WTC11 (cell line): ENCODE results near the gene TRMT11.

Experiments
- CBFB ChIP-seq: sonication (generic); formaldehyde crosslinking; IDR thresholded peaks from 2 replicates; pipeline ENCODE4 v1.8.1; 2022; ENCODE audit warnings: mild to moderate bottlenecking, low read depth, missing genetic modification reagents
- NFATC4 ChIP-seq: fragments of 250-450 bp; sonication (Bioruptor Pico); IDR thresholded peaks from 2 replicates; pipeline ENCODE4 v1.9.0; 2021; ENCODE audit warnings: mild to moderate bottlenecking
- NFYB ChIP-seq: sonication (generic); formaldehyde crosslinking; conservative IDR thresholded peaks from 2 replicates; pipeline ENCODE4 v1.8.0; 2022; ENCODE audit warnings: low read depth, missing genetic modification reagents
- ZNF232 ChIP-seq: sonication (generic); formaldehyde crosslinking; IDR thresholded peaks from 2 replicates; pipeline ENCODE4 v1.8.0; 2022; ENCODE audit warnings: mild to moderate bottlenecking, missing genetic modification reagents
- ZNF396 ChIP-seq: fragments of 250-450 bp; sonication (Bioruptor Pico); IDR thresholded peaks from 2 replicates; pipeline ENCODE4 v1.8.0; 2021; ENCODE audit warnings: mild to moderate bottlenecking, moderate library complexity, borderline replicate concordance
- TF ChIP-seq, protein P1 (sequence below): sonication (generic); formaldehyde crosslinking; IDR thresholded peaks from 2 replicates; pipeline ENCODE4 v1.8.1; 2022; ENCODE audit warnings: low read depth, missing genetic modification reagents, borderline replicate concordance
- TF ChIP-seq, protein P2 (sequence below): fragments of 200-600 bp; IDR thresholded peaks from 2 replicates; pipeline ENCODE4 v1.8.0; 2022; ENCODE audit warnings: antibody characterized with exemption
- TF ChIP-seq, protein P3 (sequence below): sonication (generic); formaldehyde crosslinking; IDR thresholded peaks from 2 replicates; pipeline ENCODE4 v1.8.1; 2022; ENCODE audit warnings: mild to moderate bottlenecking, missing genetic modification reagents, moderate library complexity, borderline replicate concordance
- TF ChIP-seq, protein P4 (sequence below): sonication (generic); formaldehyde crosslinking; IDR thresholded peaks from 2 replicates; pipeline ENCODE4 v1.8.0; 2023; ENCODE audit warnings: mild to moderate bottlenecking, missing genetic modification reagents
- TF ChIP-seq, protein P5 (sequence below): sonication (generic); formaldehyde crosslinking; IDR thresholded peaks from 2 replicates; pipeline ENCODE4 v1.8.1; 2023; ENCODE audit warnings: mild to moderate bottlenecking, missing genetic modification reagents
- TF ChIP-seq, protein P6 (sequence below): sonication (generic); formaldehyde crosslinking; IDR thresholded peaks from 2 replicates; pipeline ENCODE4 v1.8.1; 2023; ENCODE audit warnings: mild to moderate bottlenecking, missing genetic modification reagents, moderate library complexity

DNA sequence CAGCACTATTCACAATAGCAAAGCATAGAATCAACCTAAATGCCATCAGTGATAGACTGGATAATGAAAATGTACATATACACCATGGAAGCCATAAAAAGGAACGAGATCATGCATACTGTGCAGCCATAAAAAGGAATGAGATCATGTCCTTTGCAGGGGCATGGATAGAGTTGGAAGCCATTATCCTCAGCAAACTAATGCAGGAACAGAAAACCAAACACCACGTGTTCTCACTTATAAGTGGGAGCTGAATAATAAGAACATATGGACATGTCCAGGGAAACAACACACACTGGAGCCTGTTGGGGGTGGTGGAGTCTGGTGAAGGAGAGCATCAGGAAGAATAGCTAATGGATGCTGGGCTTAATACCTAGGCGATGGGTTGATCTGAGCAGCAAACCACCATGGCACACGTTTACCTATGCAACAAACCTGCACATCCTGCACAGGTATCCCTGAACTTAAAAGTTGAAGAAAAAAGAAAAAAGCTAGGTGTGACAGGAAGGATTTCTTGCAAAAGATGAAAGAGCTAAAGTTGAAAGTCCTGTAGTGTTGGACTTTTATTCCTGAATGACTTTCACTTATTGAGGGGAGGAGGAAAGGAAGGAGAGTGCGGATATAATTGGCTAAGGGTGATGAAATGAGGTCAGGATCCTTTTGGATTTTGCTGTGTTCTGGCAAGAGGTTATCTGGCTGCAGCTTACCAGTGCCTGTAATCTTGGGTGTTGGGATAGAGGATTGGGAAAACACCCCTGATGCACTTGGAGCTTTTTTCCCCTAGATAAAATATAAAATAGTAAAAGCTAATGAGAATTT is 8.5 kb downstream of the TRMT11 start:
- TF ChIP-seq, protein P1, sequence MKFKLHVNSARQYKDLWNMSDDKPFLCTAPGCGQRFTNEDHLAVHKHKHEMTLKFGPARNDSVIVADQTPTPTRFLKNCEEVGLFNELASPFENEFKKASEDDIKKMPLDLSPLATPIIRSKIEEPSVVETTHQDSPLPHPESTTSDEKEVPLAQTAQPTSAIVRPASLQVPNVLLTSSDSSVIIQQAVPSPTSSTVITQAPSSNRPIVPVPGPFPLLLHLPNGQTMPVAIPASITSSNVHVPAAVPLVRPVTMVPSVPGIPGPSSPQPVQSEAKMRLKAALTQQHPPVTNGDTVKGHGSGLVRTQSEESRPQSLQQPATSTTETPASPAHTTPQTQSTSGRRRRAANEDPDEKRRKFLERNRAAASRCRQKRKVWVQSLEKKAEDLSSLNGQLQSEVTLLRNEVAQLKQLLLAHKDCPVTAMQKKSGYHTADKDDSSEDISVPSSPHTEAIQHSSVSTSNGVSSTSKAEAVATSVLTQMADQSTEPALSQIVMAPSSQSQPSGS (CRISPR knock-in tag) = no peak
- TF ChIP-seq, protein P2, sequence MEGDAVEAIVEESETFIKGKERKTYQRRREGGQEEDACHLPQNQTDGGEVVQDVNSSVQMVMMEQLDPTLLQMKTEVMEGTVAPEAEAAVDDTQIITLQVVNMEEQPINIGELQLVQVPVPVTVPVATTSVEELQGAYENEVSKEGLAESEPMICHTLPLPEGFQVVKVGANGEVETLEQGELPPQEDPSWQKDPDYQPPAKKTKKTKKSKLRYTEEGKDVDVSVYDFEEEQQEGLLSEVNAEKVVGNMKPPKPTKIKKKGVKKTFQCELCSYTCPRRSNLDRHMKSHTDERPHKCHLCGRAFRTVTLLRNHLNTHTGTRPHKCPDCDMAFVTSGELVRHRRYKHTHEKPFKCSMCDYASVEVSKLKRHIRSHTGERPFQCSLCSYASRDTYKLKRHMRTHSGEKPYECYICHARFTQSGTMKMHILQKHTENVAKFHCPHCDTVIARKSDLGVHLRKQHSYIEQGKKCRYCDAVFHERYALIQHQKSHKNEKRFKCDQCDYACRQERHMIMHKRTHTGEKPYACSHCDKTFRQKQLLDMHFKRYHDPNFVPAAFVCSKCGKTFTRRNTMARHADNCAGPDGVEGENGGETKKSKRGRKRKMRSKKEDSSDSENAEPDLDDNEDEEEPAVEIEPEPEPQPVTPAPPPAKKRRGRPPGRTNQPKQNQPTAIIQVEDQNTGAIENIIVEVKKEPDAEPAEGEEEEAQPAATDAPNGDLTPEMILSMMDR = no peak
- TF ChIP-seq NFATC4 (CRISPR knock-in tag) = no peak
- TF ChIP-seq, protein P3, sequence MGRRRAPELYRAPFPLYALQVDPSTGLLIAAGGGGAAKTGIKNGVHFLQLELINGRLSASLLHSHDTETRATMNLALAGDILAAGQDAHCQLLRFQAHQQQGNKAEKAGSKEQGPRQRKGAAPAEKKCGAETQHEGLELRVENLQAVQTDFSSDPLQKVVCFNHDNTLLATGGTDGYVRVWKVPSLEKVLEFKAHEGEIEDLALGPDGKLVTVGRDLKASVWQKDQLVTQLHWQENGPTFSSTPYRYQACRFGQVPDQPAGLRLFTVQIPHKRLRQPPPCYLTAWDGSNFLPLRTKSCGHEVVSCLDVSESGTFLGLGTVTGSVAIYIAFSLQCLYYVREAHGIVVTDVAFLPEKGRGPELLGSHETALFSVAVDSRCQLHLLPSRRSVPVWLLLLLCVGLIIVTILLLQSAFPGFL (CRISPR knock-in tag) = no peak
- TF ChIP-seq CBFB (CRISPR knock-in tag) = no peak
- TF ChIP-seq, protein P4, sequence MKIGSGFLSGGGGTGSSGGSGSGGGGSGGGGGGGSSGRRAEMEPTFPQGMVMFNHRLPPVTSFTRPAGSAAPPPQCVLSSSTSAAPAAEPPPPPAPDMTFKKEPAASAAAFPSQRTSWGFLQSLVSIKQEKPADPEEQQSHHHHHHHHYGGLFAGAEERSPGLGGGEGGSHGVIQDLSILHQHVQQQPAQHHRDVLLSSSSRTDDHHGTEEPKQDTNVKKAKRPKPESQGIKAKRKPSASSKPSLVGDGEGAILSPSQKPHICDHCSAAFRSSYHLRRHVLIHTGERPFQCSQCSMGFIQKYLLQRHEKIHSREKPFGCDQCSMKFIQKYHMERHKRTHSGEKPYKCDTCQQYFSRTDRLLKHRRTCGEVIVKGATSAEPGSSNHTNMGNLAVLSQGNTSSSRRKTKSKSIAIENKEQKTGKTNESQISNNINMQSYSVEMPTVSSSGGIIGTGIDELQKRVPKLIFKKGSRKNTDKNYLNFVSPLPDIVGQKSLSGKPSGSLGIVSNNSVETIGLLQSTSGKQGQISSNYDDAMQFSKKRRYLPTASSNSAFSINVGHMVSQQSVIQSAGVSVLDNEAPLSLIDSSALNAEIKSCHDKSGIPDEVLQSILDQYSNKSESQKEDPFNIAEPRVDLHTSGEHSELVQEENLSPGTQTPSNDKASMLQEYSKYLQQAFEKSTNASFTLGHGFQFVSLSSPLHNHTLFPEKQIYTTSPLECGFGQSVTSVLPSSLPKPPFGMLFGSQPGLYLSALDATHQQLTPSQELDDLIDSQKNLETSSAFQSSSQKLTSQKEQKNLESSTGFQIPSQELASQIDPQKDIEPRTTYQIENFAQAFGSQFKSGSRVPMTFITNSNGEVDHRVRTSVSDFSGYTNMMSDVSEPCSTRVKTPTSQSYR (CRISPR knock-in tag) = no peak
- TF ChIP-seq, protein P5, sequence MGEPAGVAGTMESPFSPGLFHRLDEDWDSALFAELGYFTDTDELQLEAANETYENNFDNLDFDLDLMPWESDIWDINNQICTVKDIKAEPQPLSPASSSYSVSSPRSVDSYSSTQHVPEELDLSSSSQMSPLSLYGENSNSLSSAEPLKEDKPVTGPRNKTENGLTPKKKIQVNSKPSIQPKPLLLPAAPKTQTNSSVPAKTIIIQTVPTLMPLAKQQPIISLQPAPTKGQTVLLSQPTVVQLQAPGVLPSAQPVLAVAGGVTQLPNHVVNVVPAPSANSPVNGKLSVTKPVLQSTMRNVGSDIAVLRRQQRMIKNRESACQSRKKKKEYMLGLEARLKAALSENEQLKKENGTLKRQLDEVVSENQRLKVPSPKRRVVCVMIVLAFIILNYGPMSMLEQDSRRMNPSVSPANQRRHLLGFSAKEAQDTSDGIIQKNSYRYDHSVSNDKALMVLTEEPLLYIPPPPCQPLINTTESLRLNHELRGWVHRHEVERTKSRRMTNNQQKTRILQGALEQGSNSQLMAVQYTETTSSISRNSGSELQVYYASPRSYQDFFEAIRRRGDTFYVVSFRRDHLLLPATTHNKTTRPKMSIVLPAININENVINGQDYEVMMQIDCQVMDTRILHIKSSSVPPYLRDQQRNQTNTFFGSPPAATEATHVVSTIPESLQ (CRISPR knock-in tag) = no peak
- no peak for TF ChIP-seq ZNF232 (CRISPR knock-in tag)
- TF ChIP-seq, protein P6, sequence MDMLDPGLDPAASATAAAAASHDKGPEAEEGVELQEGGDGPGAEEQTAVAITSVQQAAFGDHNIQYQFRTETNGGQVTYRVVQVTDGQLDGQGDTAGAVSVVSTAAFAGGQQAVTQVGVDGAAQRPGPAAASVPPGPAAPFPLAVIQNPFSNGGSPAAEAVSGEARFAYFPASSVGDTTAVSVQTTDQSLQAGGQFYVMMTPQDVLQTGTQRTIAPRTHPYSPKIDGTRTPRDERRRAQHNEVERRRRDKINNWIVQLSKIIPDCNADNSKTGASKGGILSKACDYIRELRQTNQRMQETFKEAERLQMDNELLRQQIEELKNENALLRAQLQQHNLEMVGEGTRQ = no peak
- TF ChIP-seq ZNF396 = no peak
- TF ChIP-seq NFYB (CRISPR knock-in tag) = no peak
